Measurements from ENCODE around the gene CNOT6. TPM values are rescaled to one million over a fixed set of nuclear protein-coding genes. Genes with fewer than 3 reads are reported as not detected.

CNOT6 gene
- total RNA-seq, 1 experiment from 2014 or later, result 48.8 TPM

DNA sequence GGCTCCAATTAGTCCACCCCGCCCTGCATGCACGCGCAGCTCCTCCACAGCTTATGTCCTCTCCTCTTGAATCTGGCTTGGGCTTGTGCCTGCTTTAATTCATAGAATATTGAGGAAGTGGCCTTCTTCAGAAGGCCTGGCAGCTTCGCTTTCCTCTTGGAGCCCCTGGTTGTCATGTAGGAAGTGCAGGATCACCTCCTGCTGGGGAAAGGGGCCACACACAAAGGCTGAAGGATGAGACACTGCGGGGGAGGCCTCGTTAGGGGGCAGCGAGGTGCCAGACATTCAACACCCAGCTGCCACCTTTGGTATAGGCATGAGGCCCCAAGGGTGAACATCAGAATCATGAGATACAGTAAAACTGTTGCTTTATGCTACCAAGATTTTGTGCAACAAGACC lies 2.7 kb upstream of the CNOT6 start:
- no peaks in the 10 kb centered on the region for H3K27me3 ChIP-seq (ENCODE audit: insufficient read depth, low read depth)
- H4K20me1 ChIP-seq (ENCODE audit: insufficient read depth), result peaks cover 14% of the 10 kb centered on the region; the same call in 1 of the 2 replicates
- H3K9me3 ChIP-seq (ENCODE audit: insufficient read depth, low read depth), result no peaks in the 10 kb centered on the region
- BruUV-seq (replicated peaks), result no TSS peak
- intact Hi-C loops (cut with micrococcal nuclease; ENCODE audit: unreplicated experiment), result loop anchor here (5.0 kb wide), 1 partner anchor 289 kb away; no protein-coding TSS in a partner anchor
- ChIA-PET CTCF (no interaction called here), POLR2A (ENCODE audit: unreplicated experiment) (no interaction called here)
- no peaks in the 10 kb centered on the region; the same call in 1 of the 2 replicates for H3F3A ChIP-seq (ENCODE audit: insufficient read depth, low read depth)
- H3K4me3 ChIP-seq, result no peak overlapping the region
- no peaks in the 10 kb centered on the region for H3K9me2 ChIP-seq (ENCODE audit: insufficient read depth)
- H3K79me2 ChIP-seq (ENCODE audit: low read depth), result peaks cover 22% of the 10 kb centered on the region
- peaks cover 19% of the 10 kb centered on the region for H3K4me1 ChIP-seq (replicated peaks; ENCODE audit: insufficient read depth)
- DNase-seq, result no peak
- H3K4me2 ChIP-seq, result no peak overlapping the region
- H2AFZ ChIP-seq, result no peak overlapping the region
- H3K36me3 ChIP-seq (ENCODE audit: low read depth), result no peaks in the 10 kb centered on the region
- no peak overlapping the region for H3K27ac ChIP-seq
- TF ChIP-seq, protein P1, sequence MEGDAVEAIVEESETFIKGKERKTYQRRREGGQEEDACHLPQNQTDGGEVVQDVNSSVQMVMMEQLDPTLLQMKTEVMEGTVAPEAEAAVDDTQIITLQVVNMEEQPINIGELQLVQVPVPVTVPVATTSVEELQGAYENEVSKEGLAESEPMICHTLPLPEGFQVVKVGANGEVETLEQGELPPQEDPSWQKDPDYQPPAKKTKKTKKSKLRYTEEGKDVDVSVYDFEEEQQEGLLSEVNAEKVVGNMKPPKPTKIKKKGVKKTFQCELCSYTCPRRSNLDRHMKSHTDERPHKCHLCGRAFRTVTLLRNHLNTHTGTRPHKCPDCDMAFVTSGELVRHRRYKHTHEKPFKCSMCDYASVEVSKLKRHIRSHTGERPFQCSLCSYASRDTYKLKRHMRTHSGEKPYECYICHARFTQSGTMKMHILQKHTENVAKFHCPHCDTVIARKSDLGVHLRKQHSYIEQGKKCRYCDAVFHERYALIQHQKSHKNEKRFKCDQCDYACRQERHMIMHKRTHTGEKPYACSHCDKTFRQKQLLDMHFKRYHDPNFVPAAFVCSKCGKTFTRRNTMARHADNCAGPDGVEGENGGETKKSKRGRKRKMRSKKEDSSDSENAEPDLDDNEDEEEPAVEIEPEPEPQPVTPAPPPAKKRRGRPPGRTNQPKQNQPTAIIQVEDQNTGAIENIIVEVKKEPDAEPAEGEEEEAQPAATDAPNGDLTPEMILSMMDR (conservative IDR thresholded peaks at IDR 0.05), result no peak
- TF ChIP-seq EZH2 (IDR thresholded peaks at IDR 0.05; ENCODE audit: low read depth), result no peak

DNA sequence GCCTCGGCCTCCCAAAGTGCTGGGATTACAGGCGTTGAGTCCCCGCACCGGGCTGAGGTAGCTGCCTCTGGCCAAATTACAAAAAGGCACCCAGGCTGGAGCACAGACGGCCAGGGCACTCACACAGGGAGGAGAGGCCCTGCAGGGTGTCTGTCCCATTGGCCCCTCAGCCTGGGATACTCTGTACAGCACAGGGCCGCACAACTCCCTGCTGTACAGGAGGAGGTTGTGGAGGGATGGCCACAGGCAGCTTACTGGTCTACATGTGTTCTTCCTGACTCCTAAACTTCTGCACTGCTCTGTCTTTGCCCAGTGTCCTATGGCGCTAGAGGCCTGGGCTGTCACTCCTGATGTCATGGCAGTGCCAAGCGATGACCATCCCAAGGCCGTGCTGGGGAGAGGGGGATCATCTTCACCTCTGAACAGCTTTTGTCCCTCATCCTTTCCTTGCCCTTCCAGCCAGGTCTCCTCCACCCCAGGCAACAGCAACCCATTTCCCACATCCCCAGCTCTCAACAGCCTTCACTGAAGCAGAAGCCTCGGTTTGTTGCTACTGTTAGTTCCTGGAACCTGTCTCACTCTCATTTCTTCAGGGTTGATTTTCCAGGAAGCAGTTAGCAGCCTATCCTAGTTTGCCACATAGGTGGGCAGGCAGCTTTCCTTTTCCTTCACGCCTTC lies 1.8 kb upstream of the CNOT6 start:
- Histone ChIP-seq H3F3A (ENCODE audit: insufficient read depth, low read depth) (no peaks in the 10 kb centered on the region; the same call in 1 of the 2 replicates), H3K27ac (no peak overlapping the region), H4K20me1 (ENCODE audit: insufficient read depth) (peaks cover 19% of the 10 kb centered on the region; the same call in 1 of the 2 replicates), H2AFZ (no peak overlapping the region), H3K4me1 (replicated peaks; ENCODE audit: insufficient read depth) (peaks cover 21% of the 10 kb centered on the region), H3K4me3 (no peak overlapping the region), H3K4me2 (no peak overlapping the region), H3K79me2 (ENCODE audit: low read depth) (peaks cover 30% of the 10 kb centered on the region), H3K27me3 (ENCODE audit: insufficient read depth, low read depth) (no peaks in the 10 kb centered on the region), H3K9me2 (ENCODE audit: insufficient read depth) (no peaks in the 10 kb centered on the region), H3K9me3 (ENCODE audit: insufficient read depth, low read depth) (no peaks in the 10 kb centered on the region), H3K36me3 (ENCODE audit: low read depth) (no peaks in the 10 kb centered on the region)
- ChIA-PET POLR2A (ENCODE audit: unreplicated experiment) (interaction anchor here (0.6 kb wide), 1 partner anchor 579 kb away, joined by 6 read pairs; no protein-coding TSS in a partner anchor), CTCF (interaction anchor here (0.6 to 0.7 kb wide), 2 partner anchors 26 to 777 kb away, joined by 4 to 5 read pairs; no protein-coding TSS in a partner anchor)
- intact Hi-C loops (cut with micrococcal nuclease; ENCODE audit: unreplicated experiment), result loop anchor here (5.0 kb wide), 1 partner anchor 290 kb away; no protein-coding TSS in a partner anchor
- BruUV-seq (replicated peaks), result no TSS peak
- TF ChIP-seq, protein P1 (conservative IDR thresholded peaks at IDR 0.05), result no peak
- TF ChIP-seq EZH2 (IDR thresholded peaks at IDR 0.05; ENCODE audit: low read depth), result no peak
- DNase-seq, result no peak

DNA sequence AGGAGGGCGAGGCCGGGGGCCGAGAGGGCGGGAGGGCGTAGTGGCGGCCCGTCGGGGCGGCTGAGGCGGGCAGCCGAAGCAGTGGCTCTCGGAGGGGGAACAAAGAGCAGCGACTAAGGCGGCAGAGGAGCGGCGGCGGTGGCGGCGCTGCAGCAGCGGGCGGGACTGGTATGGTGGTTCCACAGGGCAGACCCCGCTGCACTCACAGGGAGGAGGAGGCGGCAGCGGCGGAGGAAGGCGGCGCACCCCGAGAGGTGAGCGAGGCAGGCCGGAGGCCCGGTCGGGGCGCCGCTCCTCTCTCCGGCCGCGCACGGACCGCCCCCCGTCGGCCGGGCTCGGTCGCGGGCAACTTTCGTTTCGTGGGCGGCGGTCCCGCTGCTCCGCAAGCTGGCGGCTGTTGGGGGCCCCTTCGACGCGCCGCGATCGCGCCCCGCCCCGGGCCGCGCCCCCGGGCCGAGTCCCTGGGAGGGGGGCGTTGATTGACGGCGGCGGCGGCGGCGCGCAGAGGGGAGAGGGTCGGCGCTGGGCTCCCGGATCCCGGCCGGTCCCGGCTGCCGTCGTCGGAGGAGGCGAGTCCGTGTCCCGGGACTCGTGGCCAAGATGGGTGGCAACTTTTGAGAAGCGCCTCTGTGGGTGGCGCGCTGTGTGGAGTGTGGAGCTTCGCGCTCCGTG lies 467 bp downstream of the CNOT6 start:
- POLR2A ChIA-PET (ENCODE audit: unreplicated experiment), result interaction anchor here (0.6 kb wide), 1 partner anchor 29 kb away, joined by 3 read pairs; no protein-coding TSS in a partner anchor

More for the DNA sequence above, 467 bp downstream of the CNOT6 start:
- no peaks in the 10 kb centered on the region; the same call in 1 of the 2 replicates for H3K36me3 ChIP-seq (ENCODE audit: low read depth)
- no peaks in the 10 kb centered on the region for H3K9me2 ChIP-seq (ENCODE audit: insufficient read depth)
- peak in 1 of 2 experiments; percentile 15 for DNase-seq
- no peaks in the 10 kb centered on the region for H3K27me3 ChIP-seq (ENCODE audit: insufficient read depth, low read depth)
- no peaks in the 10 kb centered on the region; the same call in none of the 2 replicates for H3F3A ChIP-seq (ENCODE audit: insufficient read depth, low read depth)
- H3K4me1 ChIP-seq (replicated peaks; ENCODE audit: insufficient read depth), result peaks cover 21% of the 10 kb centered on the region
- H3K4me2 ChIP-seq, result peak overlapping the region; percentile 98
- no peaks in the 10 kb centered on the region for H3K9me3 ChIP-seq (ENCODE audit: insufficient read depth, low read depth)
- BruUV-seq (replicated peaks), result no TSS peak
- intact Hi-C loops (cut with micrococcal nuclease; ENCODE audit: unreplicated experiment), result loop anchor here (1.0 to 5.0 kb wide), 2 partner anchors 42 to 292 kb away; no protein-coding TSS in a partner anchor
- CTCF ChIA-PET, result interaction anchor here (0.6 kb wide), 1 partner anchor 139 kb away, joined by 3 read pairs; no protein-coding TSS in a partner anchor
- H3K4me3 ChIP-seq, result peak overlapping the region; percentile 86
- H3K79me2 ChIP-seq (ENCODE audit: low read depth), result peaks cover 53% of the 10 kb centered on the region
- peak overlapping the region; percentile 95 for H2AFZ ChIP-seq
- TF ChIP-seq EZH2 (IDR thresholded peaks at IDR 0.05; ENCODE audit: low read depth), result no peak
- TF ChIP-seq, protein P1 (conservative IDR thresholded peaks at IDR 0.05), result no peak
- peaks cover 28% of the 10 kb centered on the region; the same call in 1 of the 2 replicates for H4K20me1 ChIP-seq (ENCODE audit: insufficient read depth)
- peak overlapping the region; percentile 64 for H3K27ac ChIP-seq
